ENCODE data around the gene CHST6.

Gene CHST6

DNA sequence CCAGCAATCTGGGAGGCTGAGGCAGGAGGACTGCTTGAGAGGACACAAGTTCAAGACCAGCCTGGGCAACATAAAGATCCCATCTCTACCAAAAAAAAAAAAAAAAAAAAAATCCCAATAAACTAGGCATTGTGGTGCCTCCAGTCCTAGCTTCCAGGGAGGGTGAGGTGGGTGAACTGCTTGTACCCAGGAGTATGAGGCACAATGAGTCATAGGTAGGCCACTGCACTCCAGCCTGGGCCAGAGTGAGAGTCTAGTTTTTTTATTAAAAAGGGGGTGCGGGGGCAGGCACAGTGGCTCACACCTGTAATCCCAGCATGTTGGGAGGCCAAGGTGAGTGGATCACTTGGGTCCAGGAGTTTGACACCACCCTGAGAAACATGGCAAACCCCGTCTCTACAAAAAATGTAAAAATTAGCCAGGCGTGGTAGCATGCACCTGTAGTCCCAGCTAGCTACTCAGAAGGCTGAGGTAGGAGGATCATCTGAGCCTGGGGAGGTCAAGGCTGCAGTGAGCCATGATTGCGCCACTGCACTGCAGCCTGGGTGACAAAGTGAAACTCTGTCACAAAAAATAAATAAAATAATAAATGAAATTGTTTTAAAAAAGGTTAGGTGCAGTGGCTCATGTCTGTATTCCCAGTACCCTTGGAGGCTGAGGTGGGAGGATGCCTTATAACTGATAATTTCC, 7.8 kb upstream of the CHST6 start:
- TF ChIP-seq TAF1 (IDR thresholded peaks at IDR 0.05; ENCODE audit: borderline replicate concordance, insufficient read depth, low read length): no peak
- TF ChIP-seq, protein P1, sequence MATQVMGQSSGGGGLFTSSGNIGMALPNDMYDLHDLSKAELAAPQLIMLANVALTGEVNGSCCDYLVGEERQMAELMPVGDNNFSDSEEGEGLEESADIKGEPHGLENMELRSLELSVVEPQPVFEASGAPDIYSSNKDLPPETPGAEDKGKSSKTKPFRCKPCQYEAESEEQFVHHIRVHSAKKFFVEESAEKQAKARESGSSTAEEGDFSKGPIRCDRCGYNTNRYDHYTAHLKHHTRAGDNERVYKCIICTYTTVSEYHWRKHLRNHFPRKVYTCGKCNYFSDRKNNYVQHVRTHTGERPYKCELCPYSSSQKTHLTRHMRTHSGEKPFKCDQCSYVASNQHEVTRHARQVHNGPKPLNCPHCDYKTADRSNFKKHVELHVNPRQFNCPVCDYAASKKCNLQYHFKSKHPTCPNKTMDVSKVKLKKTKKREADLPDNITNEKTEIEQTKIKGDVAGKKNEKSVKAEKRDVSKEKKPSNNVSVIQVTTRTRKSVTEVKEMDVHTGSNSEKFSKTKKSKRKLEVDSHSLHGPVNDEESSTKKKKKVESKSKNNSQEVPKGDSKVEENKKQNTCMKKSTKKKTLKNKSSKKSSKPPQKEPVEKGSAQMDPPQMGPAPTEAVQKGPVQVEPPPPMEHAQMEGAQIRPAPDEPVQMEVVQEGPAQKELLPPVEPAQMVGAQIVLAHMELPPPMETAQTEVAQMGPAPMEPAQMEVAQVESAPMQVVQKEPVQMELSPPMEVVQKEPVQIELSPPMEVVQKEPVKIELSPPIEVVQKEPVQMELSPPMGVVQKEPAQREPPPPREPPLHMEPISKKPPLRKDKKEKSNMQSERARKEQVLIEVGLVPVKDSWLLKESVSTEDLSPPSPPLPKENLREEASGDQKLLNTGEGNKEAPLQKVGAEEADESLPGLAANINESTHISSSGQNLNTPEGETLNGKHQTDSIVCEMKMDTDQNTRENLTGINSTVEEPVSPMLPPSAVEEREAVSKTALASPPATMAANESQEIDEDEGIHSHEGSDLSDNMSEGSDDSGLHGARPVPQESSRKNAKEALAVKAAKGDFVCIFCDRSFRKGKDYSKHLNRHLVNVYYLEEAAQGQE (IDR thresholded peaks at IDR 0.05; ENCODE audit: insufficient read depth in 1 of 2, low read depth in 2 of 2, low read length in 2 of 2): no peak
- no peak for TF ChIP-seq FOXP2 (optimal IDR thresholded peaks at IDR 0.05; ENCODE audit: borderline replicate concordance, extremely low read depth, extremely low read length, insufficient read depth)
- TF ChIP-seq SIN3A (IDR thresholded peaks at IDR 0.05; ENCODE audit: borderline replicate concordance, insufficient read depth, low read length): no peak
- no peak for TF ChIP-seq POLR2AphosphoS5 (IDR thresholded peaks at IDR 0.05; ENCODE audit: low read depth, low read length)

DNA sequence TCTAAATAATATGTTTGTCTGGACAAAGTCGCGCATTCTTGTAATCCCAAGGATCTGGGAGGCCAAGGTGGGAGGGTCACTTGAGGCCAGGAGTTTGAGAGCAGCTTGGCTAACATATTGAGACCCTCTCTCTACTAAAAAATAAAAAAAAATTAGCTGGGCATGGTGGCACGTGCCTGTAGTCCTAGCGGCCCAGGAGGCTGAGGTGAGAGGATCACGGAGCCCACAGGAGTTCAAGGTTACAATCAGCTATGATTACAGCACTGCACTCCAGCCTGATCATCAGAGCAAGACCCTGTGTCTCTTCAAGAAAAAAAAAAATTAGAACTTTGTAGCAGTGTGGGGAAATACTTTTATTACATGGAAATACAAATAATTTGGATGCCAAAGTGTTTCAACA, 6.1 kb upstream of the CHST6 start:
- TF ChIP-seq FOXP2 (optimal IDR thresholded peaks at IDR 0.05; ENCODE audit: borderline replicate concordance, extremely low read depth, extremely low read length, insufficient read depth): no peak
- TF ChIP-seq POLR2AphosphoS5 (IDR thresholded peaks at IDR 0.05; ENCODE audit: low read depth, low read length): no peak
- TF ChIP-seq TAF1 (IDR thresholded peaks at IDR 0.05; ENCODE audit: borderline replicate concordance, insufficient read depth, low read length): no peak
- TF ChIP-seq, protein P1 (IDR thresholded peaks at IDR 0.05; ENCODE audit: insufficient read depth in 1 of 2, low read depth in 2 of 2, low read length in 2 of 2): no peak
- no peak for TF ChIP-seq SIN3A (IDR thresholded peaks at IDR 0.05; ENCODE audit: borderline replicate concordance, insufficient read depth, low read length)

DNA sequence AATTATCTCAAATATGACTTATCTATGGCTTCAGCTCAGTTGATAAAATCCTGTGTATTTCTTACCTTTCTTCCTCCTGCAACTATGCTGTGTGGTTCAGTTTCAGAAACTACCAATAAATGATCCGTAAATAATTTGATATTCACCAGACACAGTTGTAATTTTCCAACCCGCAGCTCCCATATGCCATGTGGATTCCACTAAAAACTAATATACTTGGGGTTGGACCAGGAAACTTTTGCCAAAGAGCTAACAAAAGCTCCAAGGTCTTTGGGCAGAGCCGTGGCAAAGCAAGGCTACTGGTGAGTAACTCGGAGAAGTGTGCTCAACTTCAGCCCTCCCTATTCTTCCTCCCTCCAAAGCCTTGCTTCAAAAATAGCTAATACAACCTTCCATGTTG, 2.3 kb upstream of the CHST6 start:
- TF ChIP-seq, protein P1 (IDR thresholded peaks at IDR 0.05; ENCODE audit: insufficient read depth in 1 of 2, low read depth in 2 of 2, low read length in 2 of 2): no peak
- no peak for TF ChIP-seq FOXP2 (optimal IDR thresholded peaks at IDR 0.05; ENCODE audit: borderline replicate concordance, extremely low read depth, extremely low read length, insufficient read depth)
- TF ChIP-seq SIN3A (IDR thresholded peaks at IDR 0.05; ENCODE audit: borderline replicate concordance, insufficient read depth, low read length): no peak
- no peak for TF ChIP-seq POLR2AphosphoS5 (IDR thresholded peaks at IDR 0.05; ENCODE audit: low read depth, low read length)
- no peak for TF ChIP-seq TAF1 (IDR thresholded peaks at IDR 0.05; ENCODE audit: borderline replicate concordance, insufficient read depth, low read length)

DNA sequence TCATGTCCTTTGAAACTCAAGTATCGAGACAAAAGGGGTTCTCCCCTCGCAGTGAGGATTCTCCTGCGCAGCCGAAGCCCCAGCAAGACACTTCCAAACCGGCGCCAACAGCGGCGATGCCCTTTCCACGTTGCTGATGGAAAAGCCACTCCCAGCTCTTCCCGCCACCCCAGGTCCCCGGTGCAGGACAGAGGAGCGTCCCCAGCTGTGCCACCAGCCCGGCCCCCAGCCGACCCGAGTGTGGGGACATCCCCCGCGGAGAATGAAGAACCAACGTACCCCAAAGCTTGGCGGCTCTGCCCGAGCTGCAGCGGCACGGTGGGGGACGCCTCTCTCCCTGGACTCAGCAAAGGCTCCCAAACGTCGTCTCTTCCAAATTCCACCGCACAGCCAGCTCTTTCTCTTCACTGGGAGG, 573 bp downstream of the CHST6 start:
- TF ChIP-seq SIN3A (IDR thresholded peaks at IDR 0.05; ENCODE audit: borderline replicate concordance, insufficient read depth, low read length): no peak
- no peak for TF ChIP-seq TAF1 (IDR thresholded peaks at IDR 0.05; ENCODE audit: borderline replicate concordance, insufficient read depth, low read length)
- TF ChIP-seq, protein P1 (IDR thresholded peaks at IDR 0.05; ENCODE audit: insufficient read depth in 1 of 2, low read depth in 2 of 2, low read length in 2 of 2): no peak
- no peak for TF ChIP-seq FOXP2 (optimal IDR thresholded peaks at IDR 0.05; ENCODE audit: borderline replicate concordance, extremely low read depth, extremely low read length, insufficient read depth)
- no peak for TF ChIP-seq POLR2AphosphoS5 (IDR thresholded peaks at IDR 0.05; ENCODE audit: low read depth, low read length)

Data from PFSK-1 (cell line).